Choroid plexus epithelial cell (primary cell): ENCODE results near the gene LOC101059915.
"Not testable (repeated sequence)": the region's sequence is repeated elsewhere in the genome, so short reads cannot be mapped to it uniquely, and the experiment has no call there.

Experiments
- DNase-seq: peaks from one replicate; pipeline ENCODE4 v3.0.0-alpha.2; 2010; ENCODE audit warnings: low read depth
- H3K4me3 ChIP-seq: 2 replicates; pipeline ENCODE4 v1.5.1; 2011; ENCODE audit warnings: low read depth, mild to moderate bottlenecking, control low read depth, low read length, moderate library complexity
- TF ChIP-seq, protein P1 (sequence below): conservative IDR thresholded peaks from 2 replicates; pipeline ENCODE4 v1.5.1; 2011; ENCODE audit warnings: low read depth, mild to moderate bottlenecking, control low read depth, inconsistent platforms, low read length, moderate library complexity

The LOC101059915 gene

DNA sequence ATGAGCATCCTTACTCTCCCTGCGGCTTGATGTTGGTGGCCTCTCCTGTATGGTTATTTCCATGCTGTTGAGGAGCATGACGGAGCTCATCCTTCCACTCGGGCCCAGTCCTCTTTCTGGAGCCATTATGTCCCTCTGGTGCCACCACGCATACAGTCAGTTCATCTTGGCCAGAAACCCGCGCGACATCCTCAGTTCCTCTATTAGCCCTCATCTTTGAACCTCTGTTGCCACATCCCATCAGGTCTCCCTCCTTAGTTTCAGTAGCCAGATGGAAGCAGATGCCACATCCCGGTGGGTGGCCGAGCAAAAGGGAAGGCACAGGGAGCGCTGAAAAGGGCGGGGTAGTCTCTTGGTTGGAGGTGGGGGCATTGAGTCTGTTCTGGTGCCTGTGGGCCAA, 4.6 kb downstream of the LOC101059915 start:
- TF ChIP-seq, protein P1, sequence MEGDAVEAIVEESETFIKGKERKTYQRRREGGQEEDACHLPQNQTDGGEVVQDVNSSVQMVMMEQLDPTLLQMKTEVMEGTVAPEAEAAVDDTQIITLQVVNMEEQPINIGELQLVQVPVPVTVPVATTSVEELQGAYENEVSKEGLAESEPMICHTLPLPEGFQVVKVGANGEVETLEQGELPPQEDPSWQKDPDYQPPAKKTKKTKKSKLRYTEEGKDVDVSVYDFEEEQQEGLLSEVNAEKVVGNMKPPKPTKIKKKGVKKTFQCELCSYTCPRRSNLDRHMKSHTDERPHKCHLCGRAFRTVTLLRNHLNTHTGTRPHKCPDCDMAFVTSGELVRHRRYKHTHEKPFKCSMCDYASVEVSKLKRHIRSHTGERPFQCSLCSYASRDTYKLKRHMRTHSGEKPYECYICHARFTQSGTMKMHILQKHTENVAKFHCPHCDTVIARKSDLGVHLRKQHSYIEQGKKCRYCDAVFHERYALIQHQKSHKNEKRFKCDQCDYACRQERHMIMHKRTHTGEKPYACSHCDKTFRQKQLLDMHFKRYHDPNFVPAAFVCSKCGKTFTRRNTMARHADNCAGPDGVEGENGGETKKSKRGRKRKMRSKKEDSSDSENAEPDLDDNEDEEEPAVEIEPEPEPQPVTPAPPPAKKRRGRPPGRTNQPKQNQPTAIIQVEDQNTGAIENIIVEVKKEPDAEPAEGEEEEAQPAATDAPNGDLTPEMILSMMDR = no peak
- DNase-seq = no peak
- H3K4me3 ChIP-seq = no peak overlapping the region

- not testable (repeated sequence) for DNase-seq
These were observed 8.3 kb downstream of the LOC101059915 start for GRCh38 chrX:71675636-71676035.

DNA sequence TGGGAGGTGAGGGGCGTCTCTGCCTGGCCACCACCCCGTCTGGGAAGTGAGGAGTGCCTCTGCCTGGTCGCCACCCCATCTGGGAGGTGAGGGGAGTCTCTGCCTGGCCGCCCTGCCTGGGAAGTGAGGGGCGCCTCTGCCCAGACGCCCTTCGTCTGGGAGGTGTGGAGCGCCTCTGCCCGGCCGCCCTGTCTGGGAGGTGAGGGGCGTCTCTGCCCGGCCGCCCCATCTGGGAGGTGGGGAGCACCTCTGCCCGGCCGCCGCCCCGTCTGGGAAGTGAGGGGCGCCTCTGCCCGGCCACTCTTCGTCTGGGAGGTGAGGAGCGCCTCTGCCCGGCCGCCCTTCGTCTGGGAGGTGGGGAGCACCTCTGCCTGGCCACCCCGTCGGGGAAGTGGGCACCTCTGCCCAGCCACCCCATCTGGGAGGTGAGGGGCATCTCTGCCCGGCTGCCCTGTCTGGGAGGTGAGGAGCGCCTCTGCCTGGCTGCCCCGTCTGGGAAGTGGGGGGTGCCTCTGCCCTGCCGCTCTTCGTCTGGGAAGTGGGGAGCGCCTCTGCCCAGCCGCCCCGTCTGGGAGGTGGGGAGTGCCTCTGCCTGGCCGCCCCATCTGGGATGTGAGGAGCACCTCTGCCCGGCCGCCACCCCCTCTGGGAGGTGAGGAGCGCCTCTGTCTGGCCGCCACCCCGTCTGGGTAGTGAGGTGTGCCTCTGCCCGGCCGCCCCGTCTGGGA, 8.9 kb downstream of the LOC101059915 start:
- not testable (repeated sequence) for DNase-seq, H3K4me3 ChIP-seq

More at GRCh38 chrX:71675636-71676035, 8.3 kb downstream of the LOC101059915 start:
- not testable (repeated sequence) for H3K4me3 ChIP-seq

GRCh38 chrX:71677195-71677594, 9.8 kb downstream of the LOC101059915 start:
- not testable (repeated sequence) for H3K4me3 ChIP-seq, DNase-seq

DNA sequence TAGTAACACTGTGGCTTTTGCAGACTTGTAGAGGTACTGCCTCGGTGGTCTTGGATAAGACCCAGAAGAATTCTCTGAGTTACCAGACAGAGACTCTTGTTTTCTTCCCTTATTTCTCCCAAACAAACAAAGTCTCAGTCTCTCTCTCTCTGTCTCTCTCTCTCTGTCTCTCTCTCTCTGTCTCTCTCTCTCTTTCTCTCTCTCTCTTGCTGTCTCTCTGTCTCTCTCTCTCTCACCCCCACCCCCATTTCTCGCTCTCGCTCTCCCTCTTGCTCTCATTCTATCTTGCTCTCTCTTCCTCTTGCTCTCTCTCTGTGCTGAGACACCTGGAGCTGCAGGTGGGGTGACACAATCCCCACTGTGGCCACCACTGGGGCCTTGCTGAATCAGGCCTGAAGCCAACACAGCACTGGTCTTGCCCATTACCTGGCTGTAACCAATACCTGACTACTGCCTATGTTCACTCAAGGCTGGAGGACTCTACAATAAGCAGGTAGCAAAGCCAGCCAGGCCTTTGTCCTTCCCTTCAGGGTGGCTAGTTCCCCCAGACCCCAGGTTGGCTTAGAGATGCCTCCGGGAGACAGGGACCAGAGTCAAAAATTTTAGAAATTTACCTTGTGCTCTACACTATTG, 12.3 kb downstream of the LOC101059915 start:
- TF ChIP-seq, protein P1 = no peak
- H3K4me3 ChIP-seq = no peak overlapping the region
- no peak for DNase-seq

GRCh38 chrX:71696641-71697465, 29.5 kb downstream of the LOC101059915 start:
- H3K4me3 ChIP-seq, DNase-seq: not testable (repeated sequence)

- H3K4me3 ChIP-seq, DNase-seq: not testable (repeated sequence)
These were observed 30.3 kb downstream of the LOC101059915 start for GRCh38 chrX:71697466-71698298.

DNA sequence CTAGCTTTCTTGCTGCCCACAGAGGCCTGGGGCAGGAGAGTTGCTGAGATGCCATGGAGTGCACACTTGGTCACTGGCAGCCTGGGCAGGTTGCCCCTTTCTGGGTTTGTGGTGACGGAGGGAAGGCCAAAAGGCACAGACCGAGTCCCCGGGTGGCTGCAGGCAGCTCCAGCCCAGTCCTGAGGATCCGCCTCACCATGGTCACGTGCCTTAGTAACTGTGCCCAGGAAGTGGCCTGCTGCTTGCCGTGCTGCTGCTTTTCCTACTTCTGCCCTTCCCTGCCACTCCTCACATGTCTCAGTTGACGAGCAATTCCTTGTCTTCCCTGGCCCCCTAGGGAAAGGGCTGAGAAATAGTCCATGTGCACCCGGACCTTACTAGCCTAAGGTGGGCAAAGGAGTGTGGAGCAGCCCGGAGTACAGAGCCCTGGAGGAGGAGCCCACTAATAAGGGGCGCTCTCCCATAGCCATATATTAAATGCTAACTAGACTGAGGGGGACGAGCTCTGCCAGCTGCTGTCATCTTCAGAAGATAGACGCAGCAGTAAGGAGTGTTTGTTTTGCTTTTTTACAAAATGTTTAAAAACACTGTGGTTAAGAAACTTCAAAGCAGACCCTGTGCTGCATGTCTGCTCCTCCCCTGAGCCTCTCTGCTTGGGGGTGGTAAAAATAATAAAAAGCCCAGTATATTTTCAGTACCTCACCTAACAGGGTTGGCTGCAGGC, 31.1 kb downstream of the LOC101059915 start:
- DNase-seq, H3K4me3 ChIP-seq: not testable (repeated sequence)

DNA sequence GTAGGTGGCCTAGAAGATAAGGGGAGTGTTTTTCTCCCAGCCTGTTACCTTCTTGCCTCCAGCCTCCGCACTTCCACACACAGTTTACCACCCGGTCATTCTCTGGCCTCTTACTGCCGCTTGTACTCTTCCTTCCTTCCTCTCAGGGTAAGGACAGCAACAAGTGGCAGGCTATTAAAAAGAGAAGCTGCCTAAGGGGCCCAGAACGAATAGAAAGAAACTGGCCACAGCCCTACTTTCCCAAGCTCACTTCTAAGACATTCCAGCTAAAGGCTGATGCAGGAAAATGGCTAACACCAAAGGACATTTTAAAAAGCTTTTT, 31.6 kb downstream of the LOC101059915 start:
- not testable (repeated sequence) for H3K4me3 ChIP-seq, DNase-seq

GRCh38 chrX:71702853-71703252, 35.5 kb downstream of the LOC101059915 start:
- not testable (repeated sequence) for DNase-seq, H3K4me3 ChIP-seq

DNA sequence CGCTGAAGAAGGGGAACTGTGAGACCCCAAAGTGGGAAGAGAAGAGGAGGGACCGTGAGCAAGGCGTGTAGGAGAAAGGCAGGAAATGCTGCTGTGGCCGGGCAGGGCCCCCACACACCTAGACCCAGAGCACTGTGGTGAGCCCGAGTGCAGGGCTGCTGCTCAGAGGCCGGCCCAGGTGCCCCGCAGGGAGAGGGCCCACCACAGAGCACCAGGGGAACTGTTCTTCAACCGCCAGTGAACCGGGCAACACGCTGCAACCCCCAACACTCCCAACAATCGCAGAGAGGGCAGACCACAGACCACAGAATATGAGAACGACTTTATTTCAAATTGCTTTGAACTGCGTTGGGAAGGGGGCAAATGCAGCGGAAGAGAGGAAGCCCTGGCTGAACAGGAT, 46.7 kb downstream of the LOC101059915 start:
- DNase-seq = not testable (repeated sequence)

GRCh38 chrX:71715551-71715950, 48.2 kb downstream of the LOC101059915 start:
- H3K4me3 ChIP-seq, DNase-seq: not testable (repeated sequence)

More for the DNA sequence above, 46.7 kb downstream of the LOC101059915 start:
- H3K4me3 ChIP-seq = not testable (repeated sequence)

DNA sequence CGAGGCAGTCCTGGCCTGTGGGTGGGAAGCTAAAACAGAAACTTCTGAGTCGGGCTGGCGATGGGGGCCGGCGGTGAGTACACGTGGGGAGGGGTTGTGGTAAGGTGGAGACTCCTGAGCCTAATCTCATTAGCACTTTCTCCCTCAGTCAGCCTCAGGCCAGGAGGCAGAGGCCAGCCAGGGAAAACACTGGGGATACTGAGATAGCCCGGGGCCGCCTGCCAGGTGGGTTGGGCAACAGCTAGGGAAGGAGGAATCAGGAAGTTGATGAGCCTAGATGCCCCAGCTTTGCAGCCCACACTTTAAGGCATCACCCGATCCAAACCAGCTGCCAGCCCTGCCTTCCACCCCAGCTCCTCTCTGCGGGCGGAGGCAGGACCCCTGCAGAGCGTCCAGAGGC, 49.0 kb downstream of the LOC101059915 start:
- not testable (repeated sequence) for H3K4me3 ChIP-seq, DNase-seq

DNA sequence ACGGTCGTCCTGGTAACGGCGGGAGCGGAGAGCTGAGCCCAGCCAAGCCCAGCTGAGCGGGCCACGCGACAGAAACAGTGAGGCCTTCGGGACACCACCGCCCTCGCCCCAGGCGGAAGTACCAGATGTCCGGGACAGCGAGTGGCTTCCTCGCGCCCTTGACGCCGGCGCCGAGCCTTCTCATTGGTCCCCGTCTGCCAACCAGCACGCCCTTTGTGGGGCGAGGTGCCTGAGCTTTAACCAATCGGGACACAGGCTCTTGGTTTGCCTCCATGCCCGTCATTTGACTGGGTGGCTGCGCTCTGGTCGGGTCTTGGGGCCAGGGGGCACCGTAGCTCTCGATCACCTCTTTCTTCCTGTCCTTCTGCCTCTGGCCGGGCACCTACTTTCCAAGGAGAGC, 50.8 kb downstream of the LOC101059915 start, which contains the start of gene CXorf49:
CXorf49 (minus strand) TSS at position 101 of the 400 bp plus-strand sequence. CDS start 134 bp downstream, outside the sequence.
- DNase-seq, H3K4me3 ChIP-seq: not testable (repeated sequence)

DNA sequence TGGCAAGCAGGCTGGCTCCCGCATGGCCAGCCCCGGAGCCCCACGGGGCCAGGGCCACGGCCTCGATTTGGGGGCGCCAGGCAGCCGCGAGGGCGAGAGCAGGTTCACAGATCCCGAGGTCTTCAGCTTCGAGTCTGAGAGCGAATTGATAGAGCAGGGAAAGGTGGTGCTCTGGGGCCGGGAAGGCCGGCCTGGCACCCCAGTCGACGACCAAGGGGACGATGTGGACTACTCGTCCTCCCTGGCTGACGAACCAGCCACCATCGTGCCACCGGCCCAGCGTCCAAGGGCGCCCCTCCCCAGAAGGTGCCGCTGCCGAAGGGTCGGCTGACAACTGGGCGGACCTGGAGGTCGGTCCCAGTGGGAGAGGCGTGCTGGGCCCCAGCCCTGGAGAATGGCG, 51.8 kb downstream of the LOC101059915 start:
- H3K4me3 ChIP-seq, DNase-seq: not testable (repeated sequence)
